ENCODE results near the gene TFAP2A. TPM values are rescaled to one million over a fixed set of nuclear protein-coding genes. Genes with fewer than 3 reads are reported as not detected.

TFAP2A gene
- total RNA-seq (2022; extraction: Qiagen RNA extraction) = 9.6 to 11.4 TPM (median 10.8 TPM) in 5 replicates

DNA sequence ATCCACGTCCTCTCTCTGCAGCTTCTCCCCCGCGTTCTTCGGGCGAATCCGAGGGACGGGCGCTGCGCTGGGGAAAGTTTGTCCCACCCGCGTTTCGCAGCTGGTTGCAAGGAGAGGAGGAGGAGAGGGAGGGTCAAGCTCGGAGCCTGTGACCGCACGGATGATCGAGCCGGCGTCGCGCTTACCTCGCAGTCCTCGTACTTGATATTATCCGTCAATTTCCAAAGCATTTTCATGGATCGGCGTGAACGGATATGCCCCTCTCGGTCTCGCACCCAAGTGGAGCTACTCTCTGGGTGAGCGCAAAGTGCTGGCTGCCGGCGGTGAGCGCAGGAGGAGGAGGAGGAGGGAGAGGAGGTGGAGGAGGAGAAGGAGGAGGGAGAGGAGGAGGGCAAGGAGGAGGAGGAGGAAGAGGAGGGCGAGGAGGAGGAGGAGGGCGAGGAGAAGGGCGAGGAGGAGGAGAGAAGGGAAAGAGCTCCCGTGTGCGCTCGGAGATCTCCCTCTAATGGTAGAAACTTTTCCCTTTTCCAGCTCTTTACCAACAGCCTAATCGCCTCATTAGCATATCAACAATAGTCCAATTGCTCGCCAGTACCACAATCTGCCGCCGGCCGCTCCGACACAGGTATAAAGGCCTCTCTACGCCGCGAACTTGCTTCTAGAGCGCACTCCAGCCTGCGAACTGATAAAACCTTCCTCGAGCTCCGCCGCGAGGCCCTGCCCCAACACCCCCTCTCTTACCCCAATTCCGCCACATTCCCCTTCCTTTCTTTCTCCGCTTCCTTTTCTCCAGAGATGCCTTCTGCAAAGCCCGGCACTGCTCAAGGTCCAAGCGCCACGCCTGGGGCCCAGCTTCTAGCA is at the start of gene TFAP2A:
TFAP2A (minus strand) TSS at position 319 of the 861 bp plus-strand sequence; CDS start at position 236, 83 bp downstream.

Other genes with a start within 250 kb of the TFAP2A start
- 4.9 to 6.3 TPM (median 5.5 TPM) in 5 replicates for gene GCNT2, start 106.3 kb upstream of the TFAP2A start, total RNA-seq (2022; extraction: Qiagen RNA extraction)